PC-3 (cell line): ENCODE data around the gene ZNF358. TPM values are rescaled to one million over a fixed set of nuclear protein-coding genes. Genes with fewer than 3 reads are reported as not detected.

Source experiments
- ATAC-seq: fragments of 200-7000 bp; cut with Tn5 transposase; 2 replicates; pipeline ENCODE4 v1.9.1; 2020; ENCODE audit warnings: mild to moderate bottlenecking, moderate library complexity
- BruUV-seq: library from RNA; stranded (reverse); fragments of 400-500 nt; replicated peaks from 2 replicates; lab custom pipeline; 2021; lab: Mats Ljungman, UMichigan
- CTCF ChIA-PET: fragments of 300-600 bp; sonication (Branson Sonifier 250); formaldehyde crosslinking; loops from one replicate; lab custom pipeline; 2022; ENCODE audit warnings: antibody characterized with exemption; lab: Charles Lee
- POLR2A ChIA-PET: fragments of 300-600 bp; sonication (Branson Sonifier 250); formaldehyde crosslinking; loops from one replicate; lab custom pipeline; 2022; ENCODE audit warnings: antibody characterized with exemption; ENCODE audit not compliant: unreplicated experiment; lab: Charles Lee
- DNase-seq: peaks from one replicate; pipeline ENCODE4 v3.0.0-alpha.2; 2015
- H2AFZ ChIP-seq: fragments of 300-600 bp; sonication (generic); 2 replicates; pipeline ENCODE4 v1.6.0; 2016; ENCODE audit warnings: antibody characterized with exemption, low read length
- H3F3A ChIP-seq: fragments of 300-600 bp; sonication (generic); one replicate; pipeline ENCODE4 v1.6.0; 2017; ENCODE audit warnings: antibody characterized with exemption, low read length, control low read depth, mild to moderate bottlenecking; ENCODE audit not compliant: unreplicated experiment
- H3K27ac ChIP-seq: fragments of 300-600 bp; sonication (generic); 2 replicates; pipeline ENCODE4 v1.5.1; 2016; ENCODE audit warnings: mild to moderate bottlenecking, low read length
- H3K27me3 ChIP-seq: fragments of 300-600 bp; sonication (generic); 2 replicates; pipeline ENCODE4 v1.6.1; 2016; ENCODE audit warnings: low read length, mixed read lengths
- H3K36me3 ChIP-seq: fragments of 300-600 bp; sonication (generic); 2 replicates; pipeline ENCODE4 v1.6.1; 2016; ENCODE audit warnings: low read depth, mixed run types, low read length, mixed read lengths
- H3K4me1 ChIP-seq: fragments of 300-600 bp; sonication (generic); 2 replicates; pipeline ENCODE4 v1.5.1; 2016; ENCODE audit warnings: low read length; ENCODE audit not compliant: insufficient read depth
- H3K4me2 ChIP-seq: fragments of 300-600 bp; sonication (generic); 2 replicates; pipeline ENCODE4 v1.6.0; 2016; ENCODE audit warnings: low read length
- H3K4me3 ChIP-seq: fragments of 300-600 bp; sonication (generic); 2 replicates; pipeline ENCODE4 v1.5.1; 2016; ENCODE audit warnings: mild to moderate bottlenecking, low read length, mixed read lengths
- H3K79me2 ChIP-seq: fragments of 300-600 bp; sonication (generic); 2 replicates; pipeline ENCODE4 v1.6.1; 2017; ENCODE audit warnings: low read length, mixed read lengths
- H3K9ac ChIP-seq: fragments of 300-600 bp; sonication (generic); 2 replicates; pipeline ENCODE4 v1.6.0; 2016; ENCODE audit warnings: mild to moderate bottlenecking, low read length
- H3K9me2 ChIP-seq: fragments of 300-600 bp; sonication (generic); replicated peaks from 2 replicates; pipeline ENCODE4 v1.6.1; 2016; ENCODE audit warnings: mixed run types, low read length, mixed read lengths
- H3K9me3 ChIP-seq: fragments of 300-600 bp; sonication (generic); 2 replicates; pipeline ENCODE4 v1.6.1; 2016; ENCODE audit warnings: low read length, mixed read lengths
- H4K20me1 ChIP-seq: fragments of 300-600 bp; sonication (generic); 2 replicates; pipeline ENCODE4 v1.6.1; 2016; ENCODE audit warnings: low read length, mixed read lengths
- EZH2 ChIP-seq: fragments of 300-600 bp; sonication (generic); IDR thresholded peaks from one replicate; pipeline ENCODE4 v1.6.1; 2017; ENCODE audit warnings: antibody characterized with exemption, mild to moderate bottlenecking, low read length; ENCODE audit not compliant: unreplicated experiment
- EZH2phosphoT487 ChIP-seq: fragments of 300-600 bp; sonication (generic); IDR thresholded peaks from 2 replicates; pipeline ENCODE4 v1.6.1; 2018; ENCODE audit warnings: mild to moderate bottlenecking, antibody characterized with exemption, low read length, borderline replicate concordance
- intact Hi-C: fragments of 100-400 bp; cut with micrococcal nuclease; formaldehyde crosslinking; loops from 2 replicates; pipeline ENCODE4 v1.9.0; 2023
- total RNA-seq: library from RNA; depleted of rRNA; stranded (reverse); fragments of >200 nt; gene quantifications from 2 replicates; pipeline ENCODE4 v1.2.3, GENCODE V29; 2014; rRNA removed
- TF ChIP-seq, protein P1 (sequence below): fragments of 300-600 bp; sonication (generic); conservative IDR thresholded peaks from 2 replicates; pipeline ENCODE4 v1.5.1; 2017; ENCODE audit warnings: antibody characterized with exemption, low read depth, mild to moderate bottlenecking, low read length

Gene ZNF358
- total RNA-seq, 1 experiment from 2014 or later: 41.6 TPM

- H3K9me2 ChIP-seq: no peaks in the 10 kb centered on the region
- POLR2A ChIA-PET: no interaction called here
- DNase-seq: no peak
- H3K79me2 ChIP-seq: no peaks in the 10 kb centered on the region
- peaks cover 6% of the 10 kb centered on the region; the same call in 1 of the 2 replicates for H3K36me3 ChIP-seq
- H2AFZ ChIP-seq: no peak overlapping the region
- ATAC-seq: no peak
- no peak overlapping the region for H3K4me3 ChIP-seq
- H3K4me2 ChIP-seq: no peak overlapping the region
- H3K4me1 ChIP-seq: no peaks in the 10 kb centered on the region
- CTCF ChIA-PET: interaction anchor here (0.8 kb wide), 1 partner anchor 116 kb away, joined by 3 read pairs; the partner anchor contains the start of gene TRAPPC5
- intact Hi-C loops: no loop called here
- no peak for TF ChIP-seq EZH2
- TF ChIP-seq EZH2phosphoT487: no peak
- TF ChIP-seq, protein P1, sequence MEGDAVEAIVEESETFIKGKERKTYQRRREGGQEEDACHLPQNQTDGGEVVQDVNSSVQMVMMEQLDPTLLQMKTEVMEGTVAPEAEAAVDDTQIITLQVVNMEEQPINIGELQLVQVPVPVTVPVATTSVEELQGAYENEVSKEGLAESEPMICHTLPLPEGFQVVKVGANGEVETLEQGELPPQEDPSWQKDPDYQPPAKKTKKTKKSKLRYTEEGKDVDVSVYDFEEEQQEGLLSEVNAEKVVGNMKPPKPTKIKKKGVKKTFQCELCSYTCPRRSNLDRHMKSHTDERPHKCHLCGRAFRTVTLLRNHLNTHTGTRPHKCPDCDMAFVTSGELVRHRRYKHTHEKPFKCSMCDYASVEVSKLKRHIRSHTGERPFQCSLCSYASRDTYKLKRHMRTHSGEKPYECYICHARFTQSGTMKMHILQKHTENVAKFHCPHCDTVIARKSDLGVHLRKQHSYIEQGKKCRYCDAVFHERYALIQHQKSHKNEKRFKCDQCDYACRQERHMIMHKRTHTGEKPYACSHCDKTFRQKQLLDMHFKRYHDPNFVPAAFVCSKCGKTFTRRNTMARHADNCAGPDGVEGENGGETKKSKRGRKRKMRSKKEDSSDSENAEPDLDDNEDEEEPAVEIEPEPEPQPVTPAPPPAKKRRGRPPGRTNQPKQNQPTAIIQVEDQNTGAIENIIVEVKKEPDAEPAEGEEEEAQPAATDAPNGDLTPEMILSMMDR: no peak
- no peak overlapping the region for H3K9ac ChIP-seq
- H4K20me1 ChIP-seq: no peaks in the 10 kb centered on the region
- H3K9me3 ChIP-seq: no peaks in the 10 kb centered on the region
- BruUV-seq: no TSS peak
- H3K27ac ChIP-seq: no peak overlapping the region
- H3K27me3 ChIP-seq: no peaks in the 10 kb centered on the region
- H3F3A ChIP-seq: no peaks in the 10 kb centered on the region
These were observed 49.0 kb downstream of the ZNF358 start for GRCh38 chr19:7564866-7565265.

DNA sequence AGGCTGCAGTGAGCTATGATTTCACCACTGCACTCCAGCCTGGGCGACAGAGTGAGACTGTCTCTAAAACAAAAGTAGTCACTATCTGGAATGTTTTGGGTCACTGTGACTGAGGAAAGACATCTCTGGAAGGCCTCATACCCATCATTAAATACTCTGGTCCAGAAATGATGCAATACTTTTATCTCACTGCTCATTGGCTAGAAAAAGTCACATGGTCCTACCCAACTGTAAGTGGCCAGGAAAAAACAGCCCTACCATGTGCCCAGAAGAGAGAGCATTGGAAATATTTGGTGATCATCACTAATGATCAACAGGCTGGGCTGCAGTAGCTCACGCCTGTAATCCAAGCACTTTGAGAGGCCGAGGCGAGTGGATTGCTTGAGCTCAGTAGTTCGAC, 49.4 kb downstream of the ZNF358 start:
- POLR2A ChIA-PET: no interaction called here

More for the DNA sequence above, 49.4 kb downstream of the ZNF358 start:
- DNase-seq (no peak), ATAC-seq (no peak)
- no peak overlapping the region for H3K27ac ChIP-seq
- no peaks in the 10 kb centered on the region for H3K27me3 ChIP-seq
- TF ChIP-seq EZH2phosphoT487 (no peak), EZH2 (no peak)
- TF ChIP-seq, protein P1: no peak
- intact Hi-C loops: no loop called here
- H3K79me2 ChIP-seq: no peaks in the 10 kb centered on the region
- H3K9me3 ChIP-seq: no peaks in the 10 kb centered on the region
- no peak overlapping the region for H3K9ac ChIP-seq
- no TSS peak for BruUV-seq
- H3F3A ChIP-seq: no peaks in the 10 kb centered on the region
- H3K4me2 ChIP-seq: no peak overlapping the region
- CTCF ChIA-PET: interaction anchor here (0.8 kb wide), 1 partner anchor 115 kb away, joined by 3 read pairs; the partner anchor contains the start of gene TRAPPC5
- no peaks in the 10 kb centered on the region for H4K20me1 ChIP-seq
- no peaks in the 10 kb centered on the region for H3K9me2 ChIP-seq
- no peak overlapping the region for H2AFZ ChIP-seq
- no peaks in the 10 kb centered on the region for H3K4me1 ChIP-seq
- H3K4me3 ChIP-seq: no peak overlapping the region
- H3K36me3 ChIP-seq: 0 out of 2 replicates have a peak, but pooled peaks cover 3% of the 10 kb centered on the region

Other genes with a start within 250 kb of the ZNF358 start
- gene INSR, start 221.7 kb upstream of the ZNF358 start, total RNA-seq: 13.7 and 41.5 TPM in 2 replicates
- gene ARHGEF18, start 167.2 kb upstream of the ZNF358 start, total RNA-seq: 65.1 and 66.8 TPM in 2 replicates
- 6.6 and 8.6 TPM in 2 replicates for gene PEX11G, start 27.1 kb upstream of the ZNF358 start, total RNA-seq
- gene MCOLN1, start 6.5 kb downstream of the ZNF358 start, total RNA-seq: 10.2 and 22.9 TPM in 2 replicates
- 217 and 291 TPM in 2 replicates for gene PNPLA6, start 19.6 kb downstream of the ZNF358 start, total RNA-seq
- gene CAMSAP3, start 79.8 kb downstream of the ZNF358 start, total RNA-seq: 16.6 and 25.4 TPM in 2 replicates
- gene XAB2, start 113.4 kb downstream of the ZNF358 start, total RNA-seq: 81.1 and 84.4 TPM in 2 replicates
- gene PET100, start 113.7 kb downstream of the ZNF358 start, total RNA-seq: 101 and 141 TPM in 2 replicates
- not detected in 2 replicates for gene PCP2, start 117.6 kb downstream of the ZNF358 start, total RNA-seq
- 133 and 149 TPM in 2 replicates for gene STXBP2, start 121.0 kb downstream of the ZNF358 start, total RNA-seq
- not detected in 2 replicates for gene RETN, start 152.9 kb downstream of the ZNF358 start, total RNA-seq
- not detected in 2 replicates for gene MCEMP1, start 161.0 kb downstream of the ZNF358 start, total RNA-seq
- gene TRAPPC5, start 164.7 kb downstream of the ZNF358 start, total RNA-seq: 317 and 376 TPM in 2 replicates
- gene FCER2, start 186.0 kb downstream of the ZNF358 start, total RNA-seq: not detected in 2 replicates
- not detected in 2 replicates for gene CLEC4G, start 216.0 kb downstream of the ZNF358 start, total RNA-seq
- gene CD209, start 231.4 kb downstream of the ZNF358 start, total RNA-seq: not detected in 2 replicates
- not detected in 2 replicates for gene CLEC4M, start 247.1 kb downstream of the ZNF358 start, total RNA-seq